Activated CD4-positive, alpha-beta T cell treated with anti-CD3 and anti-CD28 coated beads, Interleukin-2, Interleukin-4, amounts not matched to agents 100 ng/mL and 50 ng/mL, durations not matched to agents 16 hours and 8 hours (primary cell): ENCODE data around the gene KAZN.

Experiments
- DNase-seq: peaks from one replicate; pipeline ENCODE4 v3.0.0-alpha.2; 2020; ENCODE audit warnings: low spot score

Gene KAZN

GRCh38 chr1:14647777-14648176 lies 49.3 kb downstream of the KAZN start:
- no peak for DNase-seq

GRCh38 chr1:14648391-14648790 lies 49.9 kb downstream of the KAZN start:
- DNase-seq = no peak

- DNase-seq = no peak
Measured at GRCh38 chr1:14648896-14649855, 50.7 kb downstream of the KAZN start.

DNA sequence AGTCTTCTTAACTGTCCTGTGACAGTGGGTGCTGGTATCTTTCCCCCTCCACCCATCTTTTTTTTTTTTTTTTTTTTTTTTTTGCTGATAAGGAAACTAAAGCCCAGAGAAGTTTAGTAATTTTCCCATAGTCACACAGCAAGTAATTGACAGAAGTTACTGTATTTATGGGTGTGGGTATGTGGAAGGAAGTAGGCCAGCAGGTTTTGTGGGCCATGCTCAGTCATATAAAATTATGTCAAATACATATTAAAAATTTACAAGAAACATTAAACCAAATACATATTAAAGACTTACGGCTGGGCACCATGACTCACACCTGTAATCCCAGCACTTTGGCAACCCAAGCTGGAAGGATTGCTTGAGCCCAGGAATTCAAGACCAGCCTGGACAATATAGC lies 51.5 kb downstream of the KAZN start:
- DNase-seq = no peak

DNA sequence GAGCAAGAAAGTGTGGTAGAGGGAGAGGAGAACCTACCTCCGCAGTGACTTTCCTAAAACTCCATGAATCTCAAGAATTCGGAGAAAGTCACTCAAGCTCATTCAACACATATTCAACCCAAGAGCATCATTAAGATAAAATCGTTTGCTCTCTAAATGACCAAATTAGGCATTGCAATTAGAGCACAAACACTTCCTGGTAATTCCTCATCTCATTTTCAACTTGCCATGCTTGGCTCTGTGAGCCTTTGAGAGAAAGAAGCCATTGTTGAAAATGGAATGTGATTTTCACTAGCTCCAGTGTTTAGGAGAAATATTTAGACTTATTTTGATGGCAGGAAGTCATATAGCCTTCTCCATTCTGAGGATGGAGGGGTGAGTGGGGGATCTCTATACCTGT lies 52.5 kb downstream of the KAZN start:
- DNase-seq = no peak

DNA sequence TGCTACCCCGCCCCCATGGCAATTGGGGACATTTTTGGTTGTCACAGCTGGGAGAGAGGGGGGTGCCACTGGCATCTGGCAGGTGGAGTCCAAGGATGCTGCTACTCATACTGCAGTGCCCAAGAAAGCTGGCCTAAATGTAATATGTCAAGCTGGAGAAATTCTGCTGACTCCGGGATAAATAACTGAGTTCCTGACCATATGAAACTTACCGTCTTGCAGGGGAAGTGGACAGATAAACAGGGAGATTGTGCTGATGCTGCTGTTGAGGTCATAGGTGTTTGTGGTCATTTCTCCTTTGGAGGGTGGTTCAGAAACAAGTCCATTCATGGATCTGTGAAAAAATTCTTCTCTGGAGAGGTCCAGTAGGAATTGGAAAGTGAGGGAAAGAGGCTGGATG lies 54.4 kb downstream of the KAZN start:
- no peak for DNase-seq

GRCh38 chr1:14653461-14653960 lies 55.0 kb downstream of the KAZN start:
- DNase-seq = no peak

DNA sequence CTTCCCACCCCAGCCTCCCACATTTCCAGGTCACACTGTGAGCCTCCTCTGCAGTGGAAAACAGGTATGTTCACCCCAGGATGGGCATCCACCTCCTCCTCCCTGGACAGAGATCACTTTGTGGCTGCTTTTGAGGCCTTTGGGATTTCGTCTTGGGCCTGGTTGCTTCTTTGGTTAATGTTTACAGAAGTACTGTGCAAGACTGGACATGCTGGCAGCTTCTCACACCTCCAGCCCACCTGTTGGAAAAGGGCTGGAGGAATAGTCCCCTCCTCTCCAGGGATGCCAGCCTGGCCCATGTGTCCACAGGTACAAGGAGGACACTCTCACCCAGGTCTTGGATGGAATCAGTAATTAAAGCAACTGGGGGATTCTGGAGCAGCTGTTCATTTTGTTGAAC lies 56.1 kb downstream of the KAZN start:
- no peak for DNase-seq

GRCh38 chr1:14655385-14655784 lies 56.9 kb downstream of the KAZN start:
- no peak for DNase-seq

- no peak for DNase-seq
Measured at GRCh38 chr1:14656384-14656937, 58.0 kb downstream of the KAZN start.

DNA sequence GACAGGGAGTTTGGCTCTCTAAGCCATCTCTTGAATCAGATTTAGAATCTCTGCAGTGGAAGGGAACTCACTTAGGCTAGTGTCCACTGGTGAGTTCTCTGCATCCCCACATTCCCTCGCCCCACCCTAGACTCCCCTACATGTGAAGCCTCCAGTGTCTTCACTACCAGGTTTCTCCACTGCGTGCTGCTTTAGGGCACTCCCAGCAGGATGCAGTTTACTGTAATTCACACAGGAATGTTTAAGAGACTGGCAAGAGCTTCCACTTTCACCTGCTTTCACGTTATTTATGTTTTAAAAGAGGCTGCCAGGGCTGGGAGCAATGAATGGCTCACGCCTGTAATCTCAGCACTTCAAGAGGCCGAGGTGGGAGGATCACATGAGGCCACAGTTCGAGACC lies 60.2 kb downstream of the KAZN start:
- DNase-seq = no peak

- no peak for DNase-seq
Measured at GRCh38 chr1:14659913-14660312, 61.4 kb downstream of the KAZN start.

GRCh38 chr1:14660801-14661200 lies 62.3 kb downstream of the KAZN start:
- DNase-seq = no peak

GRCh38 chr1:14661222-14661621 lies 62.7 kb downstream of the KAZN start:
- no peak for DNase-seq

GRCh38 chr1:14662116-14662515 lies 63.6 kb downstream of the KAZN start:
- no peak for DNase-seq

- no peak for DNase-seq
Measured at GRCh38 chr1:14663773-14664172, 65.3 kb downstream of the KAZN start.

DNA sequence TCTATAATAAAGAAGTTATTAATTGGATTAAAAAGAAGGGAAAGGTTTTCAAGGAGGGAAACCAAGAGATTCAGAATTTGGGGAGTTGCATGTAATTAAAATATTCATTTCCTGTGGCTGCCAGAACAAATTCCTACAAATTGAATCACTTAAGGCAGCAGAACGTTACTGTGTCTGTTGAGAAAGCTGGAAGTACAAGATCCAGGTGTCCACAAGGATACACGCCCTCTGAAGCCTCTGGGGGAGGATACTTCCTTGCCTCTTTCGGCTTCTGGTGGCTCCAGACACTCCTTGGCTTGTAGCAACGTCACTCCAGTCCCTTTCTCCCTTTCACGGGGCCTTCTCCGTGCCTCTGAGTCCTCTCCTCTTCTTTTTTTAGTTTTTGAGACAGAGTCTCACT lies 67.9 kb downstream of the KAZN start:
- DNase-seq = no peak

DNA sequence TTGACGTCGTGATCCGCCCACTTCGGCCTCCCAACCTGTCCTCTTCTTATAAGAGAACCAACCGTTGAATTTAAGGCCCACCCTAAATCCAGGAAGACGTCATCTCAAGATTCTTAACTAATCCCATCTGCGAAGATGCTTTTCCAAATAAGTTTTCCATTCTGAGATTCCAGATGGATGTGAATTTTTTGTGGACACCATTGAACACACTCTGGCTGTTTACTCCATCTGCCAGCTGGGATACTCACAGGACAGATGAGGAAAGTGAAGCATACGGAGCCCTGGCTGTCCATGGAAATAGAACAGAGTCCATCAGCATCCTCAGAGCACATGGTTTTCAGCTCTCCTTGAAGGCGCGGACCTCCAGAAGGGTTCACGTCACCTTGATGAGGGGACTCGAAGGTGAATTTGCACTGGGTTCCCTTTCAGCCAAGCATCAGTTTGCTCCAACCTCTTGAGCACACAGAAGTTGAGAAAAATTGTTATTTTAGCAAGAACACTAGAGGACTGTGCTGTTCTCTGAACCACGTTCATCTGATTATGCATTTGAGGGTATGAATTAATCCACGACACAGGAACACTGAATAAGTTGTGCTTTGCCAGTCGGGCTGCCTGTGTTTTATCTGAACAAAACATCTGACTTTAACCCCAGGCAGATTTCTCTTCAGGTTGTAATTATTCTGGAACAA lies 68.6 kb downstream of the KAZN start:
- DNase-seq = no peak

- DNase-seq = no peak
Measured at GRCh38 chr1:14667651-14667984, 69.1 kb downstream of the KAZN start.

- no peak for DNase-seq
Measured at GRCh38 chr1:14668538-14668937, 70.1 kb downstream of the KAZN start.

GRCh38 chr1:14672005-14672404 lies 73.5 kb downstream of the KAZN start:
- no peak for DNase-seq

GRCh38 chr1:14674030-14674429 lies 75.5 kb downstream of the KAZN start:
- no peak for DNase-seq

DNA sequence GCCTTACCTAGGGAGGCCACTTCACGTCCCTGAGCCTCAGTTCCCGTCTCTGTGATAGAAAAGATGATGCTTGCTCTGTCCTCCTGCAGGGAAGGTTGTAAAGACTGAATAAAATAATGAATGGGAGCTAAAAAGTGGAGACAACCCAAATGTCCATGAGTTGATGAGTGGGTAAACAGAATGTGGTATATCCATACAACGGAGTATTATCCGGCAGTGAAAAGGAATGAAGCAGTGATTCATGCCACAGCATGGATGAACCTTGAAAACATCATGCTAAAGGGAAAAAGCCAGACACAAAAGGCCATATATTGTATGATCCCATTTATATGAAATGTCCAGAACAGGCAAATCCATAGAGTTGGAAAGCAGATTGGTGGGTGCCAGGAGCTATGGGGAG lies 77.9 kb downstream of the KAZN start:
- no peak for DNase-seq
